Ovary (tissue), 9 donors: ENCODE results near the gene KCND3. TPM values are rescaled to one million over a fixed set of nuclear protein-coding genes. Genes with fewer than 3 reads are reported as not detected.

Source experiments
- DNase-seq, 5 donors: peaks; one replicate each; pipeline ENCODE4 v3.0.0-alpha.2; 2019 to 2020
- H3K27ac ChIP-seq, 2 donors: fragments of 200-600 bp; one replicate each; pipeline versions ENCODE4 v1.5.1 to v1.8.0; 2019 to 2022
- H3K27me3 ChIP-seq: fragments of 200-600 bp; one replicate; pipeline ENCODE4 v1.8.0; 2022
- H3K36me3 ChIP-seq: fragments of 200-600 bp; sonication (generic); one replicate; pipeline ENCODE4 v1.5.1; 2019
- H3K4me1 ChIP-seq: one replicate; pipeline ENCODE4 v1.8.1; 2013; ENCODE audit warnings: mild to moderate bottlenecking, moderate library complexity; ENCODE audit not compliant: insufficient read depth
- H3K4me3 ChIP-seq: fragments of 200-600 bp; sonication (generic); one replicate; pipeline ENCODE4 v1.5.1; 2017
- H3K9me3 ChIP-seq, 2 donors: fragments of 200-600 bp in 1 of 2; sonication (generic) in 1 of 2; one replicate each; pipeline versions ENCODE4 v1.5.1 to v1.8.1; 2013 to 2019; ENCODE audit warnings: mild to moderate bottlenecking in 1 of 2, moderate library complexity in 1 of 2
- CTCF ChIP-seq, 3 donors: fragments of 450-650 bp in 2 of 3; fragments of 200-600 bp in 1 of 3; IDR thresholded peaks; one replicate each; pipeline versions ENCODE4 v1.5.1 to v1.8.0; 2016 to 2022; ENCODE audit warnings: antibody characterized with exemption in 3 of 3, mild to moderate bottlenecking in 1 of 3
- EP300 ChIP-seq: sonication (generic); formaldehyde crosslinking; IDR thresholded peaks from one replicate; pipeline ENCODE4 v1.6.1; 2017; ENCODE audit warnings: antibody characterized with exemption
- POLR2A ChIP-seq: fragments of 450-650 bp; IDR thresholded peaks from one replicate; pipeline ENCODE4 v1.6.1; 2017; ENCODE audit warnings: antibody characterized with exemption, mild to moderate bottlenecking, moderate library complexity
- WGBS, 3 donors: extraction: QIAGEN DNeasy Blood & Tissue Kit in 1 of 3; methylation state at CpG; one replicate each; pipeline versions ENCODE4 v1.1.5 to v1.1.7; 2013 to 2017; 5-methylcytosine and 5-hydroxymethylcytosine counted together
- intact Hi-C, 4 donors: fragments of 100-400 bp; cut with DNase I; formaldehyde crosslinking; loops; one replicate each; pipeline versions ENCODE4 v1.11.0 to v1.15.1; 2022 to 2023
- polyA plus RNA-seq, 2 donors: library from polyadenylated mRNA; stranded (reverse); fragments of 200-250 nt in 1 of 2; fragments of 350-450 nt in 1 of 2; fragmentation: Illumina TruSeq in 1 of 2; extraction: RNeasy Lipid Tissue Mini Kit (QIAGEN cat#74804) in 1 of 2; gene quantifications; one replicate each; pipeline ENCODE4 v1.2.3, GENCODE V29; 2013 to 2014
- total RNA-seq, 7 donors: library from RNA; depleted of rRNA in 2 of 7; stranded (reverse); fragments of >200 nt in 2 of 7; fragmentation: NEBNext Ultra II Directional in 3 of 7; extraction: Animal tissue kit (Norgen Biotek cat#: 25700) in 3 of 7; gene quantifications; one replicate each; pipeline versions ENCODE4 v1.1.0 to v1.2.4, GENCODE V29; 2016 to 2023
- donor health status: DM: no; HTN: no; CAD: no; lungs with moderate emphysema.
- donor health status: DM: no; HTN: no; CAD: no.
- donor health status: Bipolar disorder and iron deficiency.
- donor health status: DM: yes; HTN: yes; CAD: no.
- donor health status: DM: no; HTN: no; CAD: no.
- donor health status: DM: yes; HTN: yes; CAD: no.

The KCND3 gene
- total and polyA plus RNA-seq, 9 donors, result 0.15 to 6.5 (median 0.60) TPM

- Histone ChIP-seq H3K4me3 (no peak overlapping the region), H3K36me3 (no peaks in the 10 kb centered on the region), H3K9me3 (no peaks in the 10 kb centered on the region), H3K4me1 (no peaks in the 10 kb centered on the region), H3K27me3 (no peaks in the 10 kb centered on the region), H3K27ac (no peak overlapping the region)
- no peak for TF ChIP-seq EP300
- no peak for TF ChIP-seq POLR2A
- no peak for TF ChIP-seq CTCF (IDR thresholded peaks at IDR 0.05)
- WGBS, 3 donors, result 61 to 66% (median 62%) methylated on average over 4 of the region's 4 CpGs
- no peak for DNase-seq
- intact Hi-C loops, result no loop called here
These were observed 80.4 kb downstream of the KCND3 start for GRCh38 chr1:111909030-111909429.

- no peaks in the 10 kb centered on the region for H3K4me1 ChIP-seq
- TF ChIP-seq EP300 (no peak), POLR2A (no peak), CTCF (IDR thresholded peaks at IDR 0.05) (no peak)
- no peak overlapping the region for H3K4me3 ChIP-seq
- H3K9me3 ChIP-seq, result no peaks in the 10 kb centered on the region
- no peak for DNase-seq
- H3K36me3 ChIP-seq, result no peaks in the 10 kb centered on the region
- H3K27ac ChIP-seq, result no peak overlapping the region
- 87 to 91% (median 88%) methylated on average over 3 of the region's 3 CpGs for whole genome bisulfite sequencing, 3 donors
- intact Hi-C loops, result no loop called here
- no peaks in the 10 kb centered on the region for H3K27me3 ChIP-seq
These were observed 81.4 kb downstream of the KCND3 start for GRCh38 chr1:111908011-111908621.

- Histone ChIP-seq H3K9me3 (no peaks in the 10 kb centered on the region), H3K27ac (no peak overlapping the region), H3K4me1 (no peaks in the 10 kb centered on the region), H3K27me3 (no peaks in the 10 kb centered on the region), H3K4me3 (no peak overlapping the region), H3K36me3 (no peaks in the 10 kb centered on the region)
- WGBS, 3 donors, result 72 to 80% (median 73%) methylated on average over 3 of the region's 3 CpGs
- intact Hi-C loops, result no loop called here
- no peak for DNase-seq
- TF ChIP-seq CTCF (IDR thresholded peaks at IDR 0.05) (no peak), EP300 (no peak), POLR2A (no peak)
These were observed 82.1 kb downstream of the KCND3 start for GRCh38 chr1:111907321-111907720.

GRCh38 chr1:111906816-111907215, 82.7 kb downstream of the KCND3 start:
- no peaks in the 10 kb centered on the region for H3K36me3 ChIP-seq
- no peak overlapping the region for H3K27ac ChIP-seq
- intact Hi-C loops, result no loop called here
- TF ChIP-seq CTCF (IDR thresholded peaks at IDR 0.05) (no peak), EP300 (no peak), POLR2A (no peak)
- no peak for DNase-seq
- no peaks in the 10 kb centered on the region for H3K4me1 ChIP-seq
- no peaks in the 10 kb centered on the region for H3K9me3 ChIP-seq
- WGBS, 3 donors, result 29 to 47% (median 40%) methylated on average over 1 of the region's 1 CpG
- H3K4me3 ChIP-seq, result no peak overlapping the region
- H3K27me3 ChIP-seq, result no peaks in the 10 kb centered on the region
